Stomach (tissue), 4 donors: ENCODE data around the gene TRO.

ENCODE experiments used
- EP300 ChIP-seq: sonication (generic); formaldehyde crosslinking; IDR thresholded peaks from one replicate; pipeline ENCODE4 v1.6.1; 2017; ENCODE audit warnings: antibody characterized with exemption
- POLR2A ChIP-seq, 4 donors: fragments of 450-650 bp; IDR thresholded peaks; one replicate each; pipeline ENCODE4 v1.6.1; 2016; ENCODE audit warnings: antibody characterized with exemption in 4 of 4, control low read depth in 2 of 4, mild to moderate bottlenecking in 1 of 4, moderate library complexity in 1 of 4
- POLR2AphosphoS5 ChIP-seq, 3 donors: sonication (generic); formaldehyde crosslinking; IDR thresholded peaks; one replicate each; pipeline ENCODE4 v1.6.1; 2016; ENCODE audit warnings: antibody characterized with exemption in 3 of 3
- TF ChIP-seq, protein P1 (sequence below), 7 experiments: fragments of 450-650 bp in 4 of 7; fragments of 200-600 bp in 3 of 7; sonication (generic) in 3 of 7; IDR thresholded peaks; one replicate each; pipeline ENCODE4 v1.5.1; 2016 to 2019; ENCODE audit warnings: antibody characterized with exemption in 7 of 7, control low read depth in 2 of 7, mild to moderate bottlenecking in 1 of 7

- TF ChIP-seq, protein P1, sequence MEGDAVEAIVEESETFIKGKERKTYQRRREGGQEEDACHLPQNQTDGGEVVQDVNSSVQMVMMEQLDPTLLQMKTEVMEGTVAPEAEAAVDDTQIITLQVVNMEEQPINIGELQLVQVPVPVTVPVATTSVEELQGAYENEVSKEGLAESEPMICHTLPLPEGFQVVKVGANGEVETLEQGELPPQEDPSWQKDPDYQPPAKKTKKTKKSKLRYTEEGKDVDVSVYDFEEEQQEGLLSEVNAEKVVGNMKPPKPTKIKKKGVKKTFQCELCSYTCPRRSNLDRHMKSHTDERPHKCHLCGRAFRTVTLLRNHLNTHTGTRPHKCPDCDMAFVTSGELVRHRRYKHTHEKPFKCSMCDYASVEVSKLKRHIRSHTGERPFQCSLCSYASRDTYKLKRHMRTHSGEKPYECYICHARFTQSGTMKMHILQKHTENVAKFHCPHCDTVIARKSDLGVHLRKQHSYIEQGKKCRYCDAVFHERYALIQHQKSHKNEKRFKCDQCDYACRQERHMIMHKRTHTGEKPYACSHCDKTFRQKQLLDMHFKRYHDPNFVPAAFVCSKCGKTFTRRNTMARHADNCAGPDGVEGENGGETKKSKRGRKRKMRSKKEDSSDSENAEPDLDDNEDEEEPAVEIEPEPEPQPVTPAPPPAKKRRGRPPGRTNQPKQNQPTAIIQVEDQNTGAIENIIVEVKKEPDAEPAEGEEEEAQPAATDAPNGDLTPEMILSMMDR (IDR thresholded peaks at IDR 0.05): no peak
- TF ChIP-seq EP300 (no peak), POLR2A (IDR thresholded peaks at IDR 0.05) (no peak), POLR2AphosphoS5 (IDR thresholded peaks at IDR 0.05) (no peak)
Observed at GRCh38 chrX:54961750-54962149, 41.1 kb downstream of the TRO start.
